GM12864 (cell line): ENCODE results near the gene KRTAP5-2.
"Not testable (repeated sequence)": the region's sequence is repeated elsewhere in the genome, so short reads cannot be mapped to it uniquely, and the experiment has no call there.

ENCODE experiments used
- DNase-seq: peaks from one replicate; pipeline ENCODE4 v3.0.0-alpha.2; 2011; ENCODE audit warnings: low read depth
- H3K4me3 ChIP-seq: 2 replicates; pipeline ENCODE4 v1.5.1; 2011; ENCODE audit warnings: mild to moderate bottlenecking, low read depth, low read length, control low read depth
- CTCF ChIP-seq: IDR thresholded peaks from 2 replicates; pipeline ENCODE4 v1.5.1; 2011; ENCODE audit warnings: low read depth, mild to moderate bottlenecking, moderate library complexity, low read length, control low read depth, inconsistent platforms; ENCODE audit errors: missing control alignments

KRTAP5-2 gene

GRCh38 chr11:1592628-1593027, 5.5 kb downstream of the KRTAP5-2 start:
- no peak overlapping the region for H3K4me3 ChIP-seq
- DNase-seq = no peak
- no peak for TF ChIP-seq CTCF

- no peak for TF ChIP-seq CTCF
- DNase-seq = no peak
These were observed 8.1 kb downstream of the KRTAP5-2 start for GRCh38 chr11:1589996-1590395.

GRCh38 chr11:1589191-1589963, 8.7 kb downstream of the KRTAP5-2 start:
- DNase-seq = peak; percentile 7
- not testable (repeated sequence) for H3K4me3 ChIP-seq

More at GRCh38 chr11:1589996-1590395, 8.1 kb downstream of the KRTAP5-2 start:
- H3K4me3 ChIP-seq = no peak overlapping the region

GRCh38 chr11:1586699-1587098, 11.4 kb downstream of the KRTAP5-2 start:
- H3K4me3 ChIP-seq = no peak overlapping the region
- no peak for DNase-seq
- TF ChIP-seq CTCF = no peak

GRCh38 chr11:1584661-1585370, 13.3 kb downstream of the KRTAP5-2 start, which contains the start of gene KRTAP5-1:
Gene KRTAP5-1, minus strand, starts transcription at chr11:1585283. Its CDS starts 34 bp downstream, at chr11:1585249.
- H3K4me3 ChIP-seq, DNase-seq: not testable (repeated sequence)

DNA sequence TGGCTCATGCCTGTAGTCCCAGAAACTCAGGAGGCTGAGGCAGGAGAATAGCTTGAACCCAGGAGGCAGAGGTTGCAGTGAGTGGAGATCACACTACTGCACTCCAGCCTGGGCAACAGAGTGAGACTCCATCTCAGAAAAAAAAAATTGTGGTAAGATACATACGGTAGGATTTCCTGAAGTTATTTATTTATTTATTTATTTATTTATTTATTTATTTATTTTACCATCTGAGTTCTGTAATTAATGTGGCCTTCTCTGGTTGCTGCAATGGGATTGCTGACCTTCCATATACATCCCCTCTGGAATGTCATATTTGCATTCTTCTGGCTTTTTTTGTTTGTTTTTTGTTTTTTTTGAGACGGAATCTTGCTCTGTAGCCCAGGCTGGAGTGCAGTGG, 15.2 kb downstream of the KRTAP5-2 start:
- not testable (repeated sequence) for DNase-seq, H3K4me3 ChIP-seq

- no peak for TF ChIP-seq CTCF
These were observed 16.1 kb downstream of the KRTAP5-2 start for GRCh38 chr11:1581976-1582375.

GRCh38 chr11:1576825-1577224, 21.3 kb downstream of the KRTAP5-2 start:
- DNase-seq = no peak
- TF ChIP-seq CTCF = no peak
- no peak overlapping the region for H3K4me3 ChIP-seq

More at GRCh38 chr11:1581976-1582375, 16.1 kb downstream of the KRTAP5-2 start:
- DNase-seq = no peak
- no peak overlapping the region for H3K4me3 ChIP-seq

DNA sequence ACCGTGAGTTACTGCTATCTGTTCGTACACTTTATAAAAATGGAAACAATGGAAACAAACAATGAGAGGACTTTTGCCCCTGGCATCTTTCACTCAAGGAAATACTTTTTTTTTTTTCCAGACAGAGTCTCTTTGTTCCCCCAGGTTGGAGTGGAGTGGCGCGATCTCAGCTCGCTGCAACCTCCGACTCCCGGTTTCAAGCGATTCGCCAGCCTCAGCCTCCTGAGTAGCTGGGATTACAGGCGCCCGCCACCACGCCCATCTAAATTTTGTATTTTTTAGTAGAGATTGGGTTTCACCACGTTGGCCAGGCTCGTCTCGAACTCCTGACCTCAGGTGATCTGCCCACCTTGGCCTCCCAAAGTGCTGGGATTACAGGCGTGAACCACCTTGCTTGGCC, 22.3 kb downstream of the KRTAP5-2 start:
- not testable (repeated sequence) for H3K4me3 ChIP-seq, DNase-seq
